Posterior vena cava (tissue), 2 donors: Measurements from ENCODE around the gene TBC1D2. TPM values are rescaled to one million over a fixed set of nuclear protein-coding genes. Genes with fewer than 3 reads are reported as not detected.

Experiments used
- DNase-seq: peaks from one replicate; pipeline ENCODE4 v3.0.0-alpha.2; 2020; ENCODE audit warnings: low spot score
- intact Hi-C, 2 donors: fragments of 100-400 bp; cut with DNase I; formaldehyde crosslinking; loops; one replicate each; pipeline versions ENCODE4 v1.14.1 to v1.14.2; 2022 to 2023
- total RNA-seq, 2 donors: library from RNA; stranded (reverse); fragmentation: NEBNext Ultra II Directional; extraction: Animal tissue kit (Norgen Biotek cat#: 25700); gene quantifications; one replicate each; pipeline ENCODE4 v1.2.1, GENCODE V29; 2021
- donor health status: DM: yes; HTN: yes; CAD: no.
- donor health status: DM: yes; HTN: yes; CAD: no.

TBC1D2 gene
- total RNA-seq, 2 donors from 2014 or later: 6.9 to 10.5 TPM

GRCh38 chr9:98225015-98225442 lies 30.4 kb downstream of the TBC1D2 start:
- no peak for DNase-seq

GRCh38 chr9:98222885-98223691 lies 32.4 kb downstream of the TBC1D2 start:
- no peak for DNase-seq
- intact Hi-C loops: no loop called here

More at GRCh38 chr9:98225015-98225442, 30.4 kb downstream of the TBC1D2 start:
- intact Hi-C loops: loop anchor here in 1 of 2 donors (1.0 kb wide), 1 partner anchor 24 kb away; no protein-coding TSS in a partner anchor

- no peak for DNase-seq
- intact Hi-C loops: no loop called here
These were observed 34.5 kb downstream of the TBC1D2 start for GRCh38 chr9:98220911-98221310.

GRCh38 chr9:98219794-98220370 lies 35.6 kb downstream of the TBC1D2 start:
- no peak for DNase-seq
- intact Hi-C loops: no loop called here

- intact Hi-C loops: no loop called here
These were observed 36.1 kb downstream of the TBC1D2 start for GRCh38 chr9:98219364-98219716.

GRCh38 chr9:98218562-98219363 lies 36.7 kb downstream of the TBC1D2 start:
- no peak for DNase-seq
- intact Hi-C loops: no loop called here

More at GRCh38 chr9:98219364-98219716, 36.1 kb downstream of the TBC1D2 start:
- no peak for DNase-seq

GRCh38 chr9:98217255-98217654 lies 38.2 kb downstream of the TBC1D2 start:
- no peak for DNase-seq
- intact Hi-C loops: no loop called here

GRCh38 chr9:98216391-98216790 lies 39.1 kb downstream of the TBC1D2 start:
- DNase-seq: no peak
- intact Hi-C loops: no loop called here

GRCh38 chr9:98215821-98216220 lies 39.6 kb downstream of the TBC1D2 start:
- DNase-seq: no peak
- intact Hi-C loops: no loop called here

- DNase-seq: no peak
- intact Hi-C loops: no loop called here
These were observed 40.2 kb downstream of the TBC1D2 start for GRCh38 chr9:98215271-98215670.

GRCh38 chr9:98214811-98215210 lies 40.6 kb downstream of the TBC1D2 start:
- intact Hi-C loops: loop anchor here in 1 of 2 donors (5.0 kb wide), 1 partner anchor 37 kb away; no protein-coding TSS in a partner anchor
- DNase-seq: no peak

- intact Hi-C loops: loop anchor here in 1 of 2 donors (5.0 kb wide), 1 partner anchor 41 kb away; no protein-coding TSS in a partner anchor
- no peak for DNase-seq
These were observed 44.2 kb downstream of the TBC1D2 start for GRCh38 chr9:98211260-98211659.

- intact Hi-C loops: loop anchor here in 1 of 2 donors (5.0 kb wide), 1 partner anchor 42 kb away; no protein-coding TSS in a partner anchor
- DNase-seq: no peak
These were observed 45.0 kb downstream of the TBC1D2 start for GRCh38 chr9:98210435-98210834.

- intact Hi-C loops: loop anchor here (5.0 to 10.0 kb wide), 2 partner anchors 53 to 135 kb away; no protein-coding TSS in a partner anchor
- DNase-seq: no peak
These were observed 45.9 kb downstream of the TBC1D2 start for GRCh38 chr9:98209530-98209929.

- DNase-seq: no peak
- intact Hi-C loops: loop anchor here (5.0 to 10.0 kb wide), 2 partner anchors 54 to 134 kb away; no protein-coding TSS in a partner anchor
These were observed 46.8 kb downstream of the TBC1D2 start for GRCh38 chr9:98208635-98209034.

GRCh38 chr9:98207606-98208005 lies 47.8 kb downstream of the TBC1D2 start:
- intact Hi-C loops: loop anchor here (5.0 to 10.0 kb wide), 2 partner anchors 55 to 133 kb away; no protein-coding TSS in a partner anchor
- no peak for DNase-seq

- DNase-seq: no peak
- intact Hi-C loops: loop anchor here (5.0 to 10.0 kb wide), 2 partner anchors 56 to 132 kb away; no protein-coding TSS in a partner anchor
These were observed 48.7 kb downstream of the TBC1D2 start for GRCh38 chr9:98206754-98207153.

- no peak for DNase-seq
- intact Hi-C loops: loop anchor here (5.0 to 10.0 kb wide), 2 partner anchors 58 to 130 kb away; no protein-coding TSS in a partner anchor
These were observed 50.8 kb downstream of the TBC1D2 start for GRCh38 chr9:98204692-98205091.

GRCh38 chr9:98203153-98203552 lies 52.3 kb downstream of the TBC1D2 start:
- intact Hi-C loops: loop anchor here in 1 of 2 donors (10.0 kb wide), 1 partner anchor 128 kb away; no protein-coding TSS in a partner anchor
- no peak for DNase-seq
